ENCODE measurements around the gene UBA52.

UBA52 gene

GRCh38 chr19:18577365-18577914 is 5.8 kb downstream of the UBA52 start:
- Histone ChIP-seq H3K27me3 (ENCODE audit: control insufficient read depth in 2 of 2, insufficient read depth in 2 of 2, low read length in 2 of 2) (no peaks in the 10 kb centered on the region), H3K27ac (ENCODE audit: low read depth in 2 of 2, low read length in 2 of 2) (no peak overlapping the region), H3K4me3 (ENCODE audit: low read length in 2 of 2) (no peak overlapping the region), H3K4me1 (ENCODE audit: control insufficient read depth in 2 of 2, insufficient read depth in 2 of 2, low read length in 2 of 2) (peaks cover 12% of the 10 kb centered on the region in 2 donors), H3K9ac (ENCODE audit: low read depth in 1 of 2, low read length in 2 of 2) (no peak overlapping the region), H3K36me3 (ENCODE audit: control insufficient read depth in 2 of 2, insufficient read depth in 2 of 2, low read length in 2 of 2) (peaks cover 33 to 35% of the 10 kb centered on the region in 2 donors), H3K9me3 (ENCODE audit: control insufficient read depth in 2 of 2, low read length in 2 of 2) (no peaks in the 10 kb centered on the region)

- Histone ChIP-seq H3K4me1 (ENCODE audit: control insufficient read depth in 2 of 2, insufficient read depth in 2 of 2, low read length in 2 of 2) (no peaks in the 10 kb centered on the region), H3K36me3 (ENCODE audit: control insufficient read depth in 2 of 2, insufficient read depth in 2 of 2, low read length in 2 of 2) (peaks cover 12 to 15% of the 10 kb centered on the region in 2 donors), H3K27me3 (ENCODE audit: control insufficient read depth in 2 of 2, insufficient read depth in 2 of 2, low read length in 2 of 2) (no peaks in the 10 kb centered on the region), H3K4me3 (ENCODE audit: low read length in 2 of 2) (no peak overlapping the region), H3K9ac (ENCODE audit: low read depth in 1 of 2, low read length in 2 of 2) (no peak overlapping the region), H3K9me3 (ENCODE audit: control insufficient read depth in 2 of 2, low read length in 2 of 2) (no peaks in the 10 kb centered on the region), H3K27ac (ENCODE audit: low read depth in 2 of 2, low read length in 2 of 2) (no peak overlapping the region)
These were observed 8.7 kb downstream of the UBA52 start for GRCh38 chr19:18580311-18580710.

GRCh38 chr19:18586306-18586705 is 14.6 kb downstream of the UBA52 start:
- Histone ChIP-seq H3K9ac (ENCODE audit: low read depth in 1 of 2, low read length in 2 of 2) (no peak overlapping the region), H3K36me3 (ENCODE audit: control insufficient read depth in 2 of 2, insufficient read depth in 2 of 2, low read length in 2 of 2) (peaks cover 5 to 6% of the 10 kb centered on the region in 2 donors), H3K27ac (ENCODE audit: low read depth in 2 of 2, low read length in 2 of 2) (no peak overlapping the region), H3K4me1 (ENCODE audit: control insufficient read depth in 2 of 2, insufficient read depth in 2 of 2, low read length in 2 of 2) (peaks cover 16 to 23% of the 10 kb centered on the region in 2 donors), H3K9me3 (ENCODE audit: control insufficient read depth in 2 of 2, low read length in 2 of 2) (no peaks in the 10 kb centered on the region), H3K4me3 (ENCODE audit: low read length in 2 of 2) (no peak overlapping the region), H3K27me3 (ENCODE audit: control insufficient read depth in 2 of 2, insufficient read depth in 2 of 2, low read length in 2 of 2) (no peaks in the 10 kb centered on the region)

GRCh38 chr19:18587561-18587960 is 15.9 kb downstream of the UBA52 start:
- H3K4me1 ChIP-seq (ENCODE audit: control insufficient read depth in 2 of 2, insufficient read depth in 2 of 2, low read length in 2 of 2), result peaks cover 16 to 23% of the 10 kb centered on the region in 2 donors
- no peaks in the 10 kb centered on the region for H3K9me3 ChIP-seq (ENCODE audit: control insufficient read depth in 2 of 2, low read length in 2 of 2)
- H3K36me3 ChIP-seq (ENCODE audit: control insufficient read depth in 2 of 2, insufficient read depth in 2 of 2, low read length in 2 of 2), result peaks cover 5 to 6% of the 10 kb centered on the region in 2 donors
- H3K9ac ChIP-seq (ENCODE audit: low read depth in 1 of 2, low read length in 2 of 2), result no peak overlapping the region
- H3K27ac ChIP-seq (ENCODE audit: low read depth in 2 of 2, low read length in 2 of 2), result peak overlapping the region in 1 of 2 donors; percentile 92
- no peaks in the 10 kb centered on the region for H3K27me3 ChIP-seq (ENCODE audit: control insufficient read depth in 2 of 2, insufficient read depth in 2 of 2, low read length in 2 of 2)
- H3K4me3 ChIP-seq (ENCODE audit: low read length in 2 of 2), result peak overlapping the region in 1 of 2 donors; percentile 79

- Histone ChIP-seq H3K9ac (ENCODE audit: low read depth in 1 of 2, low read length in 2 of 2) (peak overlapping the region; percentile 79 to 80), H3K4me1 (ENCODE audit: control insufficient read depth in 2 of 2, insufficient read depth in 2 of 2, low read length in 2 of 2) (peaks cover 16 to 23% of the 10 kb centered on the region in 2 donors), H3K27ac (ENCODE audit: low read depth in 2 of 2, low read length in 2 of 2) (peak overlapping the region; percentile 82 to 92), H3K4me3 (ENCODE audit: low read length in 2 of 2) (peak overlapping the region; percentile 79 to 86), H3K9me3 (ENCODE audit: control insufficient read depth in 2 of 2, low read length in 2 of 2) (no peaks in the 10 kb centered on the region), H3K36me3 (ENCODE audit: control insufficient read depth in 2 of 2, insufficient read depth in 2 of 2, low read length in 2 of 2) (peaks cover 5 to 6% of the 10 kb centered on the region in 2 donors), H3K27me3 (ENCODE audit: control insufficient read depth in 2 of 2, insufficient read depth in 2 of 2, low read length in 2 of 2) (no peaks in the 10 kb centered on the region)
These were observed 16.4 kb downstream of the UBA52 start for GRCh38 chr19:18587962-18588610.

GRCh38 chr19:18588611-18589379 is 17.1 kb downstream of the UBA52 start, which contains the start of gene REX1BD:
REX1BD (plus strand) TSS chr19:18588798; CDS start chr19:18588802, 4 bp downstream.
- peaks cover 5 to 6% of the 10 kb centered on the region in 2 donors for H3K36me3 ChIP-seq (ENCODE audit: control insufficient read depth in 2 of 2, insufficient read depth in 2 of 2, low read length in 2 of 2)
- peak within 1 kb of the TSS; percentile 79 to 80 for H3K9ac ChIP-seq (ENCODE audit: low read depth in 1 of 2, low read length in 2 of 2)
- H3K4me3 ChIP-seq (ENCODE audit: low read length in 2 of 2), result peak within 1 kb of the TSS; percentile 79 to 86
- peak within 1 kb of the TSS; percentile 82 to 92 for H3K27ac ChIP-seq (ENCODE audit: low read depth in 2 of 2, low read length in 2 of 2)
- no peaks in the 10 kb centered on the region for H3K9me3 ChIP-seq (ENCODE audit: control insufficient read depth in 2 of 2, low read length in 2 of 2)
- peaks cover 16 to 23% of the 10 kb centered on the region in 2 donors for H3K4me1 ChIP-seq (ENCODE audit: control insufficient read depth in 2 of 2, insufficient read depth in 2 of 2, low read length in 2 of 2)
- H3K27me3 ChIP-seq (ENCODE audit: control insufficient read depth in 2 of 2, insufficient read depth in 2 of 2, low read length in 2 of 2), result no peaks in the 10 kb centered on the region

- peak overlapping the region; percentile 82 to 92 for H3K27ac ChIP-seq (ENCODE audit: low read depth in 2 of 2, low read length in 2 of 2)
- H3K9me3 ChIP-seq (ENCODE audit: control insufficient read depth in 2 of 2, low read length in 2 of 2), result no peaks in the 10 kb centered on the region
- peak overlapping the region; percentile 79 to 80 for H3K9ac ChIP-seq (ENCODE audit: low read depth in 1 of 2, low read length in 2 of 2)
- no peaks in the 10 kb centered on the region for H3K27me3 ChIP-seq (ENCODE audit: control insufficient read depth in 2 of 2, insufficient read depth in 2 of 2, low read length in 2 of 2)
- H3K4me3 ChIP-seq (ENCODE audit: low read length in 2 of 2), result peak overlapping the region; percentile 79 to 86
- peaks cover 5 to 6% of the 10 kb centered on the region in 2 donors for H3K36me3 ChIP-seq (ENCODE audit: control insufficient read depth in 2 of 2, insufficient read depth in 2 of 2, low read length in 2 of 2)
- H3K4me1 ChIP-seq (ENCODE audit: control insufficient read depth in 2 of 2, insufficient read depth in 2 of 2, low read length in 2 of 2), result peaks cover 23 to 26% of the 10 kb centered on the region in 2 donors
These were observed 18.0 kb downstream of the UBA52 start for GRCh38 chr19:18589380-18590272.

- H3K4me3 ChIP-seq (ENCODE audit: low read length in 2 of 2), result peak overlapping the region in 1 of 2 donors; percentile 79
- peaks cover 5 to 6% of the 10 kb centered on the region in 2 donors for H3K36me3 ChIP-seq (ENCODE audit: control insufficient read depth in 2 of 2, insufficient read depth in 2 of 2, low read length in 2 of 2)
- H3K9me3 ChIP-seq (ENCODE audit: control insufficient read depth in 2 of 2, low read length in 2 of 2), result no peaks in the 10 kb centered on the region
- H3K27me3 ChIP-seq (ENCODE audit: control insufficient read depth in 2 of 2, insufficient read depth in 2 of 2, low read length in 2 of 2), result peaks cover 0 to 3% of the 10 kb centered on the region in 2 donors
- H3K27ac ChIP-seq (ENCODE audit: low read depth in 2 of 2, low read length in 2 of 2), result no peak overlapping the region
- no peak overlapping the region for H3K9ac ChIP-seq (ENCODE audit: low read depth in 1 of 2, low read length in 2 of 2)
- peaks cover 26 to 30% of the 10 kb centered on the region in 2 donors for H3K4me1 ChIP-seq (ENCODE audit: control insufficient read depth in 2 of 2, insufficient read depth in 2 of 2, low read length in 2 of 2)
These were observed 18.9 kb downstream of the UBA52 start for GRCh38 chr19:18590273-18591272.

Measured in mucosa of rectum (tissue), 2 donors.